Transverse colon (tissue), 4 donors: ENCODE data around the gene OGFR. TPM values are rescaled to one million over a fixed set of nuclear protein-coding genes. Genes with fewer than 3 reads are reported as not detected.

Source experiments
- DNase-seq: peaks from one replicate; pipeline ENCODE4 v3.0.0-alpha.2; 2019
- H3K27ac ChIP-seq, 4 donors: fragments of 200-600 bp; sonication (generic); 2 replicates each; pipeline ENCODE4 v1.5.1; 2016 to 2018; ENCODE audit warnings: inconsistent platforms in 4 of 4
- H3K27me3 ChIP-seq: fragments of 200-600 bp; sonication (generic); 2 replicates; pipeline ENCODE4 v1.5.1; 2017; ENCODE audit warnings: inconsistent platforms
- H3K36me3 ChIP-seq, 4 donors: fragments of 200-600 bp; sonication (generic); 2 replicates each; pipeline ENCODE4 v1.5.1; 2017 to 2019; ENCODE audit warnings: inconsistent platforms in 4 of 4
- H3K4me1 ChIP-seq, 4 donors: fragments of 200-600 bp; sonication (generic); 2 replicates each; pipeline ENCODE4 v1.5.1; 2017 to 2020; ENCODE audit warnings: inconsistent platforms in 4 of 4
- H3K4me3 ChIP-seq, 4 donors: fragments of 200-600 bp; sonication (generic); 1 replicate in 1 of 4; 2 replicates in 3 of 4; pipeline versions ENCODE4 v1.5.1 to v1.6.1; 2017 to 2019; ENCODE audit warnings: inconsistent platforms in 4 of 4
- H3K9me3 ChIP-seq, 2 donors: fragments of 200-600 bp; sonication (generic); 2 replicates each; pipeline ENCODE4 v1.5.1; 2017 to 2019; ENCODE audit warnings: inconsistent platforms in 2 of 2
- CTCF ChIP-seq, 5 experiments: fragments of 200-600 bp in 3 of 5; fragments of 450-650 bp in 2 of 5; sonication (generic) in 3 of 5; IDR thresholded peaks; 1 replicate in 2 of 5; 2 replicates in 3 of 5; pipeline ENCODE4 v1.5.1; 2016 to 2017; ENCODE audit warnings: antibody characterized with exemption in 5 of 5, inconsistent platforms in 3 of 5, mild to moderate bottlenecking in 2 of 5, moderate library complexity in 1 of 5
- EP300 ChIP-seq: sonication (generic); formaldehyde crosslinking; IDR thresholded peaks from one replicate; pipeline ENCODE4 v1.6.1; 2017; ENCODE audit warnings: antibody characterized with exemption, low read depth
- POLR2A ChIP-seq: fragments of 450-650 bp; IDR thresholded peaks from one replicate; pipeline ENCODE4 v1.6.1; 2016; ENCODE audit warnings: antibody characterized with exemption, mild to moderate bottlenecking, moderate library complexity
- POLR2AphosphoS5 ChIP-seq, 3 donors: sonication (generic); formaldehyde crosslinking; IDR thresholded peaks; one replicate each; pipeline ENCODE4 v1.6.1; 2016; ENCODE audit warnings: antibody characterized with exemption in 3 of 3
- WGBS, 2 donors: methylation state at CpG; one replicate each; pipeline ENCODE4 v1.1.5; 2018; ENCODE audit warnings: low coverage in 1 of 2; 5-methylcytosine and 5-hydroxymethylcytosine counted together
- in situ Hi-C, 4 donors: fragments of 200-750 bp; cut with MboI; loops; one replicate each; pipeline versions ENCODE4 v1.15.0 to v1.15.1; 2017; ENCODE audit warnings: low sequenced_read_pairs in 3 of 4, low pct_ligation_motif_present in 1 of 4, low pct_unique_long_range_greater_than_20kb in 1 of 4
- intact Hi-C: fragments of 100-400 bp; cut with DNase I; formaldehyde crosslinking; loops from one replicate; pipeline ENCODE4 v1.15.1; 2023; ENCODE audit warnings: low total_unique reads
- total RNA-seq, 4 donors: library from RNA; depleted of rRNA; stranded (reverse); fragments of >200 nt; gene quantifications; one replicate each; pipeline ENCODE4 v1.1.0, GENCODE V29; 2016

The OGFR gene
- total RNA-seq, 4 donors from 2014 or later: 55.2 to 137 (median 71.1) TPM

DNA sequence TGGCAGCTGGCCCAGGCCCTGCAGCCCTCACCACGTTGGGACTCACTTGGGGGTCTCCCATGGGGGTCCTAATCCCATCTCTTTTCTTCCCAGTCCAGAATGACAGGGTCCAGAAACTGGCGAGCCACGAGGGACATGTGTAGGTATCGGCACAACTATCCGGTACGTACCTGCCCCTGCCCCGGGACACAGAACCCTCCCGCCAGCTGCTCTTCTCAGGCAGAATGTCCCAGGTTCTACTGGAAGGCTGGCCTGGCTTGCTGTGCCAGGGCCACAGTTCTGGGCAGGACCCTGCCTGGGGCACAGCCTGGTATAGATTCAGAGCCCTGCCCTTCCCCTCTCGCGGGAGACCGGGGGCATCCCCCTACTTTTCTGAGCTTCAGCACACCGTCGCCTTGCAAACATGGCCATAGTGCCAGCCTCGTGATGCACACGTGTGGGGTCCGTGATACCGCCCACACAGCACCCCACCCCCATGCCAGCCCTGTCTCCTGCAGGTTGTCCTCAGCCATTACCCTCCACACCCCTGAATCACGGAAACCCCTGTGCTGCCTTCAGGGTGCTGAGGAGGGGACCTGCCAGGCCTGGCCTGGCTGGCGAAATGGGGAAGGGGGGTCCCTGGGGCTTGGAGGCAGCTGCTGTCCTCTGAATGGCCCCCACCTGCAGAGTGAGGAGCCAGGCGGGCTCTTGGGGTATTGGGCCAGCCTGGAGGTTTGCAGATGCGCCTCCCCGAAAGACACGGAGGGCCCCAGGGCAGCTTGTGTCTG, 3.0 kb downstream of the OGFR start:
- WGBS, 2 donors: 83% methylated on average over 17 of the region's 23 CpGs; no CpG with 5 or more reads in 1 of the 2 donors
- no peak overlapping the region for H3K27ac ChIP-seq
- intact Hi-C loops (no loop called here), in situ Hi-C loops (loop anchor here in 2 of 4 donors (10.0 kb wide), 1 partner anchor 143 kb away; no protein-coding TSS in a partner anchor)
- H3K36me3 ChIP-seq: peaks cover 0 to 35% (median 16%) of the 10 kb centered on the region in 4 donors
- no peak overlapping the region for H3K4me3 ChIP-seq
- no peaks in the 10 kb centered on the region for H3K27me3 ChIP-seq
- TF ChIP-seq EP300: no peak
- TF ChIP-seq POLR2A: no peak
- no peak for TF ChIP-seq CTCF (IDR thresholded peaks at IDR 0.05)
- TF ChIP-seq POLR2AphosphoS5 (IDR thresholded peaks at IDR 0.05): no peak
- peaks cover 17 to 30% (median 22%) of the 10 kb centered on the region in 4 donors for H3K4me1 ChIP-seq
- DNase-seq: no peak
- H3K9me3 ChIP-seq: no peaks in the 10 kb centered on the region

- intact Hi-C loops: no loop called here
These were observed 3.7 kb downstream of the OGFR start for GRCh38 chr20:62808211-62808865.

GRCh38 chr20:62809530-62810428, 5.1 kb downstream of the OGFR start:
- H3K4me1 ChIP-seq: peaks cover 15 to 26% (median 18%) of the 10 kb centered on the region in 4 donors
- no peak for TF ChIP-seq CTCF (IDR thresholded peaks at IDR 0.05)
- no peak for TF ChIP-seq EP300
- no peak for TF ChIP-seq POLR2AphosphoS5 (IDR thresholded peaks at IDR 0.05)
- no peak for TF ChIP-seq POLR2A
- H3K27ac ChIP-seq: no peak overlapping the region
- in situ Hi-C loops: loop anchor here in 2 of 4 donors (10.0 kb wide), 1 partner anchor 145 kb away; no protein-coding TSS in a partner anchor
- peaks cover 0 to 38% (median 17%) of the 10 kb centered on the region in 4 donors for H3K36me3 ChIP-seq
- 95% methylated on average over 24 of the region's 24 CpGs; no CpG with 5 or more reads in 1 of the 2 donors for WGBS, 2 donors
- H3K27me3 ChIP-seq: peaks cover 7% of the 10 kb centered on the region
- H3K4me3 ChIP-seq: no peak overlapping the region
- no peak for DNase-seq
- H3K9me3 ChIP-seq: no peaks in the 10 kb centered on the region
- intact Hi-C loops: no loop called here

More at GRCh38 chr20:62808211-62808865, 3.7 kb downstream of the OGFR start:
- H3K27me3 ChIP-seq: no peaks in the 10 kb centered on the region
- H3K4me3 ChIP-seq: no peak overlapping the region
- peak; percentile 72 for DNase-seq
- peaks cover 17 to 30% (median 22%) of the 10 kb centered on the region in 4 donors for H3K4me1 ChIP-seq
- no peaks in the 10 kb centered on the region for H3K9me3 ChIP-seq
- H3K27ac ChIP-seq: no peak overlapping the region
- H3K36me3 ChIP-seq: peaks cover 0 to 38% (median 17%) of the 10 kb centered on the region in 4 donors
- peak; percentile 89 to 96 (median 93) for TF ChIP-seq CTCF (IDR thresholded peaks at IDR 0.05)
- no peak for TF ChIP-seq EP300
- in situ Hi-C loops: loop anchor here in 2 of 4 donors (10.0 kb wide), 1 partner anchor 144 kb away; no protein-coding TSS in a partner anchor
- 42 to 73% methylated on average over 8 to 20 of the region's 21 CpGs for WGBS, 2 donors
